Smooth muscle cell (in vitro differentiated cells): ENCODE data around the gene NTM. TPM values are rescaled to one million over a fixed set of nuclear protein-coding genes. Genes with fewer than 3 reads are reported as not detected.

ENCODE experiments used
- DNase-seq: peaks from one replicate; lab custom pipeline; 2025; ENCODE audit not compliant: unreplicated experiment; lab: John Stamatoyannopoulos, UW
- H2AFZ ChIP-seq: fragments of 200-600 bp; sonication (generic); 2 replicates; pipeline ENCODE4 v1.6.0; 2016; ENCODE audit warnings: antibody characterized with exemption, low read depth, mild to moderate bottlenecking
- H3F3A ChIP-seq: fragments of 200-600 bp; sonication (generic); 2 replicates; pipeline ENCODE4 v1.6.0; 2017; ENCODE audit warnings: antibody characterized with exemption, low read depth
- H3K27ac ChIP-seq: fragments of 200-600 bp; sonication (generic); 2 replicates; pipeline ENCODE4 v1.5.1; 2016; ENCODE audit warnings: low read depth, mild to moderate bottlenecking
- H3K27me3 ChIP-seq: fragments of 200-600 bp; sonication (generic); 2 replicates; pipeline ENCODE4 v1.6.1; 2016; ENCODE audit warnings: low read depth, mild to moderate bottlenecking
- H3K36me3 ChIP-seq: fragments of 200-600 bp; sonication (generic); 2 replicates; pipeline ENCODE4 v1.5.1; 2016; ENCODE audit warnings: low read depth
- H3K4me1 ChIP-seq: fragments of 200-600 bp; sonication (generic); 2 replicates; pipeline ENCODE4 v1.5.1; 2016; ENCODE audit warnings: low read depth
- H3K4me2 ChIP-seq: fragments of 200-600 bp; sonication (generic); 2 replicates; pipeline ENCODE4 v1.6.0; 2016; ENCODE audit warnings: mild to moderate bottlenecking
- H3K4me3 ChIP-seq: fragments of 200-600 bp; sonication (generic); 2 replicates; pipeline ENCODE4 v1.5.1; 2016; ENCODE audit warnings: mild to moderate bottlenecking
- H3K79me2 ChIP-seq: fragments of 200-600 bp; sonication (generic); 2 replicates; pipeline ENCODE4 v1.6.0; 2016; ENCODE audit warnings: low read depth, mild to moderate bottlenecking
- H3K9ac ChIP-seq: fragments of 200-600 bp; sonication (generic); 2 replicates; pipeline ENCODE4 v1.6.0; 2016; ENCODE audit warnings: low read depth
- H3K9me3 ChIP-seq: fragments of 200-600 bp; sonication (generic); replicated peaks from 2 replicates; pipeline ENCODE4 v1.5.1; 2016; ENCODE audit warnings: low read depth
- H4K20me1 ChIP-seq: fragments of 200-600 bp; sonication (generic); 2 replicates; pipeline ENCODE4 v1.6.0; 2016; ENCODE audit warnings: low read depth
- WGBS: methylation state at CpG from one replicate; pipeline ENCODE4 v1.1.7; 2016; ENCODE audit warnings: low lambda C conversion rate; 5-methylcytosine and 5-hydroxymethylcytosine counted together
- polyA plus RNA-seq: library from polyadenylated mRNA; unstranded; fragments of >200 nt; fragmentation: Nextera tagmentation; extraction: Ambion mirVana; gene quantifications from 2 replicates; pipeline ENCODE4 v1.2.1, GENCODE V29; 2016
- total RNA-seq: library from RNA; depleted of rRNA; stranded (reverse); fragments of >200 nt; gene quantifications from 2 replicates; pipeline ENCODE4 v1.2.3, GENCODE V29; 2014
- TF ChIP-seq, protein P1 (sequence below): fragments of 200-600 bp; sonication (generic); IDR thresholded peaks from 2 replicates; pipeline ENCODE4 v1.5.1; 2017; ENCODE audit warnings: borderline replicate concordance, mild to moderate bottlenecking, antibody characterized with exemption; ENCODE audit not compliant: insufficient read depth, poor library complexity, severe bottlenecking

NTM gene
- total and polyA plus RNA-seq, 2 experiments from 2014 or later, result 68.9 to 123 TPM

DNA sequence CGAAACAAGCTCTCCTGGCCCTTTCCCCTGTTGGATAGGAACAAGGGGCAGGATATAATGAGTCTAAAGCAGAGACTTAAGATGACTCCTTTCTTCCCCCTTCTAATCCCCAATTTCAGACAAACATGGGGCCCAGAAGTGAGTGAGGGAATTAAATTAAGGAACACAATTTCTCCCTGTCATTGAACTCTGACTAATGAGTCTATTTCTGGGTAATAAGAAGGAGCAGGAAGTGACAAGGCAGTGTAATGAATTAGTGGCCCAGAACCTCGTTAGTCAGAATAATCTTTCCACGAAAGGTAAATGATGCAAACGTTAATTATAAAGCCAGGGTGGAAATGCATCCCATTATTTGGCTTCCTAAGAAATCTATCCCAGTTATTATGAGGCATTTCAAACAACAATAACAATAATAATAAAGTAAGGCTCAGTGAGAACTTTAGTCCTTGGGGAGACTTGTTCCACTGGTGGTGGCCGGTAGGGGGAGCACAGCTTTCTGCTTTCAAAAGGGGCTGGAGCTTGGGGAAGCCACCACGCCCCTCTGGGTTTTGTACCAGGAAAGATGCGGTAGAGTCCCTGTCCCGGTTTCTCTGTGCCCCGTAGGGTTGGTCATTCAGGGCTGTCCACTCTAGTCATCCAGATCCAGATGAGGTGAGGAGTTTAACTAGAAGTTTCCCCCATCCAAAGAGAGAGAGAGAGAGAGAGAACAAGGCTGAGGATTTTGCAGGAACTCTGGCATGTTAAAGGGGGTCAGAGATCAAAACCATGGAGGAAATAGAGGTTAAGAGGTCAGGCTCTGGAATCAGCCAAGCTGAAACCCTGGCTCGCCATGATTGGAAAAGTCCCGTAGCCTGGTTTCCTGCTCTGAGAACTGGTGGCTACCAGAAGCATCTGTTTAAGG lies 298.3 kb downstream of the NTM start:
- no peaks in the 10 kb centered on the region for H4K20me1 ChIP-seq
- no peak overlapping the region for H3K4me2 ChIP-seq
- TF ChIP-seq, protein P1, sequence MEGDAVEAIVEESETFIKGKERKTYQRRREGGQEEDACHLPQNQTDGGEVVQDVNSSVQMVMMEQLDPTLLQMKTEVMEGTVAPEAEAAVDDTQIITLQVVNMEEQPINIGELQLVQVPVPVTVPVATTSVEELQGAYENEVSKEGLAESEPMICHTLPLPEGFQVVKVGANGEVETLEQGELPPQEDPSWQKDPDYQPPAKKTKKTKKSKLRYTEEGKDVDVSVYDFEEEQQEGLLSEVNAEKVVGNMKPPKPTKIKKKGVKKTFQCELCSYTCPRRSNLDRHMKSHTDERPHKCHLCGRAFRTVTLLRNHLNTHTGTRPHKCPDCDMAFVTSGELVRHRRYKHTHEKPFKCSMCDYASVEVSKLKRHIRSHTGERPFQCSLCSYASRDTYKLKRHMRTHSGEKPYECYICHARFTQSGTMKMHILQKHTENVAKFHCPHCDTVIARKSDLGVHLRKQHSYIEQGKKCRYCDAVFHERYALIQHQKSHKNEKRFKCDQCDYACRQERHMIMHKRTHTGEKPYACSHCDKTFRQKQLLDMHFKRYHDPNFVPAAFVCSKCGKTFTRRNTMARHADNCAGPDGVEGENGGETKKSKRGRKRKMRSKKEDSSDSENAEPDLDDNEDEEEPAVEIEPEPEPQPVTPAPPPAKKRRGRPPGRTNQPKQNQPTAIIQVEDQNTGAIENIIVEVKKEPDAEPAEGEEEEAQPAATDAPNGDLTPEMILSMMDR, result peak; percentile 67
- H3K79me2 ChIP-seq, result no peaks in the 10 kb centered on the region
- no peak overlapping the region for H3K4me3 ChIP-seq
- no peak overlapping the region for H3K9ac ChIP-seq
- DNase-seq, result no peak
- H3K27ac ChIP-seq, result no peak overlapping the region
- H3K36me3 ChIP-seq, result no peaks in the 10 kb centered on the region
- H2AFZ ChIP-seq, result no peak overlapping the region
- 42% methylated on average over 11 of the region's 11 CpGs for WGBS
- H3K4me1 ChIP-seq, result no peaks in the 10 kb centered on the region
- peaks cover under 1% of the 10 kb centered on the region for H3F3A ChIP-seq
- no peaks in the 10 kb centered on the region for H3K27me3 ChIP-seq
- no peaks in the 10 kb centered on the region for H3K9me3 ChIP-seq

DNA sequence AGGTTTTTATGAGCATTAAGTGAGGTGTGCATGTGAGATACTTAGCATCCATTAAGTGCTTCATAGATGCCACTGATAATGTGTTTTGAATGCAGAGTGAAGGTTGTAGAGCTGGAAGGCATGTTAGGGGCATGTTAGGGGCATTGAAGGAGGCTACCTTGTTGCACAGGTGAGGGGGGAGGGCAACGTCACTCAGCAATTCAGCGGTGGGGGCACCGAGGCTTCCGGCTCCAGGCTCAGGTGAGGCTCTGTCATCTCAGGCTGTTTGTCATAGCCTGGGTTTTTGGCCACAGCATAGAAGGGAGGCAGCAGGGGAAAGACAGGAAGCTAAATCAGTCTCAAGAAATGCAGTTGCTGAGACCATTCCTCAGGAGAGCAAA lies 299.0 kb downstream of the NTM start:
- Histone ChIP-seq H3K4me1 (no peaks in the 10 kb centered on the region), H3K4me2 (no peak overlapping the region), H3K9me3 (no peaks in the 10 kb centered on the region), H3K9ac (no peak overlapping the region), H2AFZ (no peak overlapping the region), H3F3A (peaks cover 3% of the 10 kb centered on the region), H4K20me1 (no peaks in the 10 kb centered on the region), H3K27me3 (no peaks in the 10 kb centered on the region), H3K79me2 (no peaks in the 10 kb centered on the region), H3K36me3 (no peaks in the 10 kb centered on the region), H3K27ac (no peak overlapping the region), H3K4me3 (no peak overlapping the region)
- WGBS, result 71% methylated on average over 4 of the region's 4 CpGs
- TF ChIP-seq, protein P1, result no peak
- no peak for DNase-seq

DNA sequence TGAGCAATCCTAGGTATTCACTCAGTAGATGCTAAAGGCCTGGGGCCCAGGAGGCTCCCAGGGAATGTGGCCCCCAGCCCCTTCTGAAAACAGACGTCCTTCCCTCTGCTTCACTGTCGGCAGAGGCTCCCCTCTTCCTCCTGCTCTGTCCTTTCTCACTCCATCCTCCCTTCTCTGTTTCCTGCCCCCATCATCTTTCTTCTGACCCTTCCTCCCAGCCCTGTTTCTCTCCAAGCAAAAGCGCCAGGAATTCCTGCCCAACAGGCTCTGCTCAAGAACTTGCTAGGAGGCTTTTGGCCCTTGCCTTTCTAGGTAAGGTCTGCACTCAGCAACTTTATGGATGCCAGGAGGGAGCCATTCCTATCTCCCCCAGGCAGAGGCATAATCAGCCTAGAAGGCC lies 300.5 kb downstream of the NTM start:
- Histone ChIP-seq H3K4me1 (peaks cover 4% of the 10 kb centered on the region), H3K27me3 (no peaks in the 10 kb centered on the region), H3K9ac (no peak overlapping the region), H3K36me3 (no peaks in the 10 kb centered on the region), H4K20me1 (no peaks in the 10 kb centered on the region), H3K79me2 (no peaks in the 10 kb centered on the region), H3K27ac (no peak overlapping the region), H2AFZ (no peak overlapping the region), H3K4me2 (no peak overlapping the region), H3K9me3 (no peaks in the 10 kb centered on the region), H3K4me3 (no peak overlapping the region), H3F3A (peaks cover 10% of the 10 kb centered on the region)
- WGBS, result 67% methylated on average over 3 of the region's 3 CpGs
- DNase-seq, result no peak
- TF ChIP-seq, protein P1, result no peak

DNA sequence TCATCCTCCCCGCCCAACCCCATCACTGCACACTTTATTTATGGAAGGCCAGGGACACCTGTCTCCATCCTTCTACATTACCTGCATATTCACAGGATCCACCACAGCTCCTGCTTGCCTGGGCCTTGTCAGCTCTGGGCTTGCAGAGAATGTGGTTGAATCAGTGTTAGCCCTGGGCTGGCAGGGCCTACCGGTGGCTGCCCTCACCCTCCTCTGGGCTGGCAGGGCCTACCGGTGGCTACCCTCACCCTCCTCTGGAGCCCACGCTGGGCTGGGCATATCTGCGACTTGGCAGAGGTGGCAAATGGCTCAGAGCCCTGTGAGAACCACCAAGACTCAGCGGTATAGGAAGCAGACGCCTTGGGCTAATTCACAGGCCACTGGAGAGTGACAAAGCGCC lies 300.9 kb downstream of the NTM start:
- peaks cover 10% of the 10 kb centered on the region for H3F3A ChIP-seq
- no peaks in the 10 kb centered on the region for H4K20me1 ChIP-seq
- no peaks in the 10 kb centered on the region for H3K9me3 ChIP-seq
- no peaks in the 10 kb centered on the region for H3K36me3 ChIP-seq
- H3K79me2 ChIP-seq, result no peaks in the 10 kb centered on the region
- no peak for DNase-seq
- no peaks in the 10 kb centered on the region for H3K27me3 ChIP-seq
- peaks cover 4% of the 10 kb centered on the region for H3K4me1 ChIP-seq
- no peak overlapping the region for H3K27ac ChIP-seq
- H3K4me2 ChIP-seq, result no peak overlapping the region
- no peak overlapping the region for H3K9ac ChIP-seq
- 90% methylated on average over 8 of the region's 8 CpGs for WGBS
- no peak overlapping the region for H3K4me3 ChIP-seq
- TF ChIP-seq, protein P1, result no peak
- H2AFZ ChIP-seq, result no peak overlapping the region
